Caco-2 (cell line): ENCODE data around the gene VENTX. TPM values are rescaled to one million over a fixed set of nuclear protein-coding genes. Genes with fewer than 3 reads are reported as not detected.
A peak's percentile ranks its signal among the peaks of the same experiment; 100 is the strongest.

Source experiments
- BruUV-seq: library from RNA; stranded (reverse); fragments of 400-500 nt; replicated peaks from 2 replicates; lab custom pipeline; 2021; lab: Mats Ljungman, UMichigan
- CTCF ChIA-PET: fragments of 300-600 bp; sonication (Branson Sonifier 250); formaldehyde crosslinking; loops from one replicate; lab custom pipeline; 2022; ENCODE audit warnings: antibody characterized with exemption; lab: Charles Lee
- POLR2A ChIA-PET: fragments of 300-600 bp; sonication (Branson Sonifier 250); formaldehyde crosslinking; loops from one replicate; lab custom pipeline; 2022; ENCODE audit warnings: antibody characterized with exemption; lab: Charles Lee
- DNase-seq, 2 experiments: peaks; one replicate each; pipeline versions ENCODE4 v3.0.0 to v3.0.0-alpha.2; 2020 to 2022
- H3K27me3 ChIP-seq: replicated peaks from 2 replicates; pipeline ENCODE4 v1.6.0; 2011; ENCODE audit warnings: low read length; ENCODE audit not compliant: control insufficient read depth, insufficient read depth
- H3K36me3 ChIP-seq: 2 replicates; pipeline ENCODE4 v1.5.1; 2011; ENCODE audit warnings: low read length; ENCODE audit not compliant: control insufficient read depth, insufficient read depth
- H3K4me1 ChIP-seq: fragments of 250-450 bp; sonication (Bioruptor Pico); 2 replicates; pipeline ENCODE4 v1.5.1; 2020; ENCODE audit warnings: mild to moderate bottlenecking
- H3K4me3 ChIP-seq: 2 replicates; pipeline ENCODE4 v1.5.1; 2011; ENCODE audit warnings: low read depth, mild to moderate bottlenecking, control low read depth, low read length
- H3K9me3 ChIP-seq: fragments of 250-450 bp; sonication (Bioruptor Pico); 2 replicates; pipeline ENCODE4 v1.5.1; 2020; ENCODE audit warnings: mild to moderate bottlenecking, moderate library complexity
- H3K27ac Mint-ChIP-seq: one replicate; pipeline ENCODE4 v1.8.0; 2022; ENCODE audit warnings: mixed read lengths; ENCODE audit not compliant: unreplicated experiment
- H3K27me3 Mint-ChIP-seq: one replicate; pipeline ENCODE4 v1.8.0; 2022; ENCODE audit warnings: mixed read lengths; ENCODE audit not compliant: insufficient read depth, unreplicated experiment
- H3K36me3 Mint-ChIP-seq: one replicate; pipeline ENCODE4 v1.8.0; 2022; ENCODE audit warnings: mild to moderate bottlenecking, mixed read lengths; ENCODE audit not compliant: insufficient read depth, unreplicated experiment
- H3K4me1 Mint-ChIP-seq: one replicate; pipeline ENCODE4 v1.8.0; 2022; ENCODE audit warnings: low read depth, mixed read lengths; ENCODE audit not compliant: unreplicated experiment
- H3K4me3 Mint-ChIP-seq: one replicate; pipeline ENCODE4 v1.8.0; 2022; ENCODE audit warnings: mild to moderate bottlenecking, moderate library complexity, mixed read lengths; ENCODE audit not compliant: unreplicated experiment
- H3K9me3 Mint-ChIP-seq: one replicate; pipeline ENCODE4 v1.8.0; 2022; ENCODE audit warnings: mixed read lengths; ENCODE audit not compliant: unreplicated experiment
- intact Hi-C: fragments of 100-400 bp; cut with micrococcal nuclease; formaldehyde crosslinking; loops from one replicate; pipeline ENCODE4 v1.10.0; 2022; ENCODE audit not compliant: unreplicated experiment
- total RNA-seq: library from RNA; stranded (reverse); gene quantifications from 2 replicates; pipeline ENCODE4 v1.2.3, GENCODE V29; 2022
- TF ChIP-seq, protein P1 (sequence below), 2 experiments: fragments of 200-600 bp in 1 of 2; IDR thresholded peaks; 1 replicate in 1 of 2; 2 replicates in 1 of 2; pipeline versions ENCODE4 v1.5.1 to v1.8.0; 2011 to 2022; ENCODE audit warnings: antibody characterized with exemption in 1 of 2, control low read depth in 1 of 2, inconsistent platforms in 1 of 2, low read depth in 1 of 2, low read length in 1 of 2, mild to moderate bottlenecking in 1 of 2, moderate library complexity in 1 of 2; ENCODE audit not compliant: insufficient read depth in 1 of 2, severe bottlenecking in 1 of 2, unreplicated experiment in 1 of 2

VENTX gene
- total RNA-seq, 1 experiment from 2014 or later = not detected

DNA sequence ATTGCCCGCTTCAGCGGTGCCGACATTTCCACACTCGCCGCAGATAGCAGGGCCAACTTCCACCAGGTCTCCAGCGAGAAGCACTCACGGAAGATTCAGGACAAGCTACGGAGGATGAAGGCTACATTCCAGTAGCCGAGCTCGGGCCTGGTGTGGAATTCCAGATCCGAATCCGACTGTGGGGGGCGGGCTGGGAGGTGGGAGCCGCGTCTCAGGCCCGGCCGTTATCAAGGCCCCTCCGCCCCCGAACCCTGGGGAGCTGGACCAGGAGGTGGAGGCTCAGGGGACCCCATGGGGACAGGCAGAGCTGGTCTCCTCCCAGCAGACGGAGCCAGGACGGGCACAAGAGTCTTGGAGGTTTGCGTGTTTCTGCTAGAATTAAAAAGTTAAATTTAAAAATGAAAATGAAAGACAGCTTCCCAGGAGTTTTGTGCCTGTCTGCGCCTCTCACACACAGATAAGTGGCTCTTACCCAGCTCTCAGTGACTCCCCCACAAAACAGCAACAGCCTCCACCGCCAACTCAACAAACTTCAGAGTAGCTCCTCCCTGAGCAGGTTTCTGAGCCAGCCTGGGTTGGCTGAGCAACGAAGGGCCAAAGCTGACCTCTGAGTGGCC, 12.8 kb upstream of the VENTX start:
- H3K4me1 Mint-ChIP-seq = no peaks in the 10 kb centered on the region
- no peaks in the 10 kb centered on the region for H3K36me3 Mint-ChIP-seq
- no peaks in the 10 kb centered on the region for H3K9me3 Mint-ChIP-seq
- H3K4me1 ChIP-seq = no peaks in the 10 kb centered on the region
- no peaks in the 10 kb centered on the region for H3K9me3 ChIP-seq
- peaks cover 13% of the 10 kb centered on the region for H3K27me3 Mint-ChIP-seq
- H3K4me3 Mint-ChIP-seq = no peak overlapping the region
- no peaks in the 10 kb centered on the region for H3K36me3 ChIP-seq
- H3K4me3 ChIP-seq = no peak overlapping the region
- ChIA-PET CTCF (interaction anchor here (0.6 kb wide), 1 partner anchor 15 kb away, joined by 9 read pairs; no protein-coding TSS in a partner anchor), POLR2A (no interaction called here)
- DNase-seq = no peak
- no TSS peak for BruUV-seq
- TF ChIP-seq, protein P1, sequence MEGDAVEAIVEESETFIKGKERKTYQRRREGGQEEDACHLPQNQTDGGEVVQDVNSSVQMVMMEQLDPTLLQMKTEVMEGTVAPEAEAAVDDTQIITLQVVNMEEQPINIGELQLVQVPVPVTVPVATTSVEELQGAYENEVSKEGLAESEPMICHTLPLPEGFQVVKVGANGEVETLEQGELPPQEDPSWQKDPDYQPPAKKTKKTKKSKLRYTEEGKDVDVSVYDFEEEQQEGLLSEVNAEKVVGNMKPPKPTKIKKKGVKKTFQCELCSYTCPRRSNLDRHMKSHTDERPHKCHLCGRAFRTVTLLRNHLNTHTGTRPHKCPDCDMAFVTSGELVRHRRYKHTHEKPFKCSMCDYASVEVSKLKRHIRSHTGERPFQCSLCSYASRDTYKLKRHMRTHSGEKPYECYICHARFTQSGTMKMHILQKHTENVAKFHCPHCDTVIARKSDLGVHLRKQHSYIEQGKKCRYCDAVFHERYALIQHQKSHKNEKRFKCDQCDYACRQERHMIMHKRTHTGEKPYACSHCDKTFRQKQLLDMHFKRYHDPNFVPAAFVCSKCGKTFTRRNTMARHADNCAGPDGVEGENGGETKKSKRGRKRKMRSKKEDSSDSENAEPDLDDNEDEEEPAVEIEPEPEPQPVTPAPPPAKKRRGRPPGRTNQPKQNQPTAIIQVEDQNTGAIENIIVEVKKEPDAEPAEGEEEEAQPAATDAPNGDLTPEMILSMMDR (IDR thresholded peaks at IDR 0.05; ENCODE audit: insufficient read depth in 1 of 2, low read depth in 1 of 2, low read length in 1 of 2, severe bottlenecking in 1 of 2, unreplicated experiment in 1 of 2) = no peak
- no peaks in the 10 kb centered on the region for H3K27me3 ChIP-seq
- H3K27ac Mint-ChIP-seq = no peak overlapping the region
- intact Hi-C loops = no loop called here

DNA sequence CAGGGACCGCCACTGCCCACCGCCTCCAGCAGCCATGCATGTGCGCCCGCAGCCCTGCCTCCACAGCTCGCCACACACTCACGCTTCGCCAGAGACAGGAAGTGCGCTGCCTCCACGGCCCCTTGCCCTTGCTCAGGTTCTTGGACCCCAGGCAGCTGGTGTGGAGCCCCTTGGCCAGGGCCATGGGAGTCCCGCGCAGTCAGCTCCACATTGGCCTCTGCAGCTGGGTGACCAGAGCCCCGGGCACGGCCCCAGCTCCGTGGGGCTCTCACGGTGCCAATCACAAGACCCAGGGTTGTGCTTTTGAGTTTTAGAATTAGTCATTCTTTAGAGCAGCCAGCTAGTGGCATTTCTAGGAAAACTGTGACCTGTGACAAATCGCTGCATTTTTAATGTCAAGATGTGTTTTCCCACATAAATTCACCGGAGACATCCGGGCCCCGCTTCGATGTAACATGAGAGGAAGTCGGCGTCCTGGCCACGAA, 11.9 kb upstream of the VENTX start:
- Mint-ChIP-seq H3K27ac (no peak overlapping the region), H3K9me3 (no peaks in the 10 kb centered on the region), H3K27me3 (peaks cover 13% of the 10 kb centered on the region), H3K4me3 (no peak overlapping the region), H3K36me3 (no peaks in the 10 kb centered on the region), H3K4me1 (no peaks in the 10 kb centered on the region)
- Histone ChIP-seq H3K4me3 (no peak overlapping the region), H3K4me1 (no peaks in the 10 kb centered on the region), H3K36me3 (no peaks in the 10 kb centered on the region), H3K27me3 (no peaks in the 10 kb centered on the region), H3K9me3 (no peaks in the 10 kb centered on the region)
- DNase-seq = no peak
- ChIA-PET POLR2A (no interaction called here), CTCF (interaction anchor here (0.6 to 1.1 kb wide), 2 partner anchors 16 to 83 kb away, joined by 7 to 9 read pairs; no protein-coding TSS in a partner anchor)
- TF ChIP-seq, protein P1 (IDR thresholded peaks at IDR 0.05; ENCODE audit: insufficient read depth in 1 of 2, low read depth in 1 of 2, low read length in 1 of 2, severe bottlenecking in 1 of 2, unreplicated experiment in 1 of 2) = no peak
- intact Hi-C loops = loop anchor here (1.0 kb wide), 1 partner anchor 81 kb away; no protein-coding TSS in a partner anchor
- BruUV-seq = no TSS peak

DNA sequence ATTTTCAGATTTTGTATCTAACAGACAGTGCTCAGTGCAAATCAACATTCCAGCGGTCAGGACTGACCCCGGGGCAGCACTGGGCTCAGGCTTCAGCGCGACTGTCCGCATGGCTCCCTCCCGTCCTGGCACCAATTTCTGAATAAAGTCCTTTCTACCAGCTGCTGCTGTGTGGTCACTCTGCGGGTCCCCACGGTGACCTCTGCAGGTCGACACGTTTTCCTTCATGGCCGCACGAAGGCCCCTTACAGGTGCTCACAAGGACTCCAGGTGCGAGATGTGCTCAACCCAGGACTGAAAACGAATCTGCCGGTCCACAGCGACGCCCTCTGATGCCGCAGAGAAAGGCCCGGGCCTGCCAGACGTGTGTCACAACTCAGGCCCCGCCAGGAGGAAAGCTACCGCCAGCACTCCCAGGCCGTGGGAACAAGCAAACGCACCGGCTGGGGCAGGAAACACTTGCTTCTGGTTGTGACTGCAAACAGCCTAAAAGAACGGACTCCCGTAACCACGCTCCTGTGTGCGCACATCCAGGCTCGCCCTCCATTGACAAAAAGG, 11.3 kb upstream of the VENTX start:
- CTCF ChIA-PET = interaction anchor here (1.1 kb wide), 1 partner anchor 83 kb away, joined by 7 read pairs; no protein-coding TSS in a partner anchor
- H3K27ac Mint-ChIP-seq = no peak overlapping the region
- H3K9me3 Mint-ChIP-seq = no peaks in the 10 kb centered on the region
- TF ChIP-seq, protein P1 (IDR thresholded peaks at IDR 0.05; ENCODE audit: insufficient read depth in 1 of 2, low read depth in 1 of 2, low read length in 1 of 2, severe bottlenecking in 1 of 2, unreplicated experiment in 1 of 2) = peak in 1 of 2 experiments; percentile 16
- H3K4me3 Mint-ChIP-seq = no peak overlapping the region
- POLR2A ChIA-PET = no interaction called here
- no TSS peak for BruUV-seq
- intact Hi-C loops = loop anchor here (1.0 kb wide), 1 partner anchor 82 kb away; no protein-coding TSS in a partner anchor
- peak in 1 of 2 experiments; percentile 57 for DNase-seq
- H3K4me3 ChIP-seq = no peak overlapping the region
- peaks cover 13% of the 10 kb centered on the region for H3K27me3 Mint-ChIP-seq
- H3K9me3 ChIP-seq = no peaks in the 10 kb centered on the region
- no peaks in the 10 kb centered on the region for H3K4me1 ChIP-seq
- no peaks in the 10 kb centered on the region for H3K36me3 ChIP-seq
- no peaks in the 10 kb centered on the region for H3K27me3 ChIP-seq
- H3K4me1 Mint-ChIP-seq = no peaks in the 10 kb centered on the region
- H3K36me3 Mint-ChIP-seq = no peaks in the 10 kb centered on the region
